Lower leg skin (tissue), 3 donors: ENCODE results near the gene LMOD1.

Experiments used
- POLR2A ChIP-seq, 2 donors: fragments of 450-650 bp; IDR thresholded peaks; one replicate each; pipeline ENCODE4 v1.6.1; 2016 to 2017; ENCODE audit warnings: antibody characterized with exemption in 2 of 2, mild to moderate bottlenecking in 1 of 2, moderate library complexity in 1 of 2
- TF ChIP-seq, protein P1 (sequence below), 3 donors: fragments of 450-650 bp; IDR thresholded peaks; one replicate each; pipeline ENCODE4 v1.5.1; 2016; ENCODE audit warnings: antibody characterized with exemption in 3 of 3, mild to moderate bottlenecking in 3 of 3, moderate library complexity in 2 of 3

DNA sequence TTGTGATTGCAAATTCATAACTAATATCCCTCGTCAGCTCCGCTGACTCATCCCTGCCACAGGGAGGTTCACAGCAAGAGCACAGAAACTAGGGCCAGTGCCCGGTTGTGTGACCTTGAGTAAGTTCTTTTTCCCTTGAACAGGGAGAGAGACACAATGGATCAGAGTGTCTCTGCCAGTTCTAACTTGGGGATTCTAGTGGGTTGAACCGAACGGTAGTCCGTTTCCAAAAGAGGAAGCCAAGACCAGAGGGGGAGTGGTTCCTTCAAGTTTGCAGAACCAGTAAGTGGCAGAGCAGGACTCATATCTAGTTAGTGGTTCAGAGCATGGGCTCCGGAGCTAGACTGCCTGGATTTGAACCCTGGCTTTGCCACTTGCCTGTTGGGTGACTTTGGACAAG, 62.6 kb downstream of the LMOD1 start:
- TF ChIP-seq, protein P1, sequence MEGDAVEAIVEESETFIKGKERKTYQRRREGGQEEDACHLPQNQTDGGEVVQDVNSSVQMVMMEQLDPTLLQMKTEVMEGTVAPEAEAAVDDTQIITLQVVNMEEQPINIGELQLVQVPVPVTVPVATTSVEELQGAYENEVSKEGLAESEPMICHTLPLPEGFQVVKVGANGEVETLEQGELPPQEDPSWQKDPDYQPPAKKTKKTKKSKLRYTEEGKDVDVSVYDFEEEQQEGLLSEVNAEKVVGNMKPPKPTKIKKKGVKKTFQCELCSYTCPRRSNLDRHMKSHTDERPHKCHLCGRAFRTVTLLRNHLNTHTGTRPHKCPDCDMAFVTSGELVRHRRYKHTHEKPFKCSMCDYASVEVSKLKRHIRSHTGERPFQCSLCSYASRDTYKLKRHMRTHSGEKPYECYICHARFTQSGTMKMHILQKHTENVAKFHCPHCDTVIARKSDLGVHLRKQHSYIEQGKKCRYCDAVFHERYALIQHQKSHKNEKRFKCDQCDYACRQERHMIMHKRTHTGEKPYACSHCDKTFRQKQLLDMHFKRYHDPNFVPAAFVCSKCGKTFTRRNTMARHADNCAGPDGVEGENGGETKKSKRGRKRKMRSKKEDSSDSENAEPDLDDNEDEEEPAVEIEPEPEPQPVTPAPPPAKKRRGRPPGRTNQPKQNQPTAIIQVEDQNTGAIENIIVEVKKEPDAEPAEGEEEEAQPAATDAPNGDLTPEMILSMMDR (IDR thresholded peaks at IDR 0.05) = no peak
- TF ChIP-seq POLR2A (IDR thresholded peaks at IDR 0.05) = no peak
